Lower lobe of right lung (tissue), 2 donors: ENCODE measurements around the gene NSD1. TPM values are rescaled to one million over a fixed set of nuclear protein-coding genes. Genes with fewer than 3 reads are reported as not detected.
A peak's percentile ranks its signal among the peaks of the same experiment; 100 is the strongest.

ENCODE experiments used
- ATAC-seq, 2 donors: fragments of 200-7000 bp; cut with Tn5 transposase; one replicate each; pipeline ENCODE4 v1.9.1; 2020 to 2022; ENCODE audit warnings: mild to moderate bottlenecking in 2 of 2, moderate library complexity in 2 of 2
- DNase-seq: peaks from one replicate; pipeline ENCODE4 v3.0.0-alpha.2; 2020
- H3K27ac ChIP-seq: fragments of 200-600 bp; one replicate; pipeline ENCODE4 v1.8.0; 2022
- H3K27me3 ChIP-seq: fragments of 200-600 bp; one replicate; pipeline ENCODE4 v1.8.0; 2022; ENCODE audit warnings: low read depth
- H3K36me3 ChIP-seq: fragments of 200-600 bp; one replicate; pipeline ENCODE4 v1.8.0; 2022; ENCODE audit warnings: mild to moderate bottlenecking
- H3K4me1 ChIP-seq: fragments of 200-600 bp; one replicate; pipeline ENCODE4 v1.8.0; 2022
- H3K4me3 ChIP-seq: fragments of 200-600 bp; one replicate; pipeline ENCODE4 v1.8.0; 2022; ENCODE audit warnings: mild to moderate bottlenecking
- H3K9me3 ChIP-seq: fragments of 200-600 bp; one replicate; pipeline ENCODE4 v1.8.0; 2022
- intact Hi-C: fragments of 100-400 bp; cut with DNase I; formaldehyde crosslinking; loops from one replicate; pipeline ENCODE4 v1.11.0; 2022
- total RNA-seq: library from RNA; stranded (reverse); fragmentation: NEBNext Ultra II Directional; extraction: Animal tissue kit (Norgen Biotek cat#: 25700); gene quantifications from one replicate; pipeline ENCODE4 v1.2.1, GENCODE V29; 2021
- TF ChIP-seq, protein P1 (sequence below): fragments of 200-600 bp; IDR thresholded peaks from one replicate; pipeline ENCODE4 v1.8.0; 2022; ENCODE audit warnings: antibody characterized with exemption, mild to moderate bottlenecking
- donor health status: DM: no; HTN: yes; CAD: no; lungs with severe emphysema.

The NSD1 gene
- total RNA-seq, 1 donor from 2014 or later = 75.5 TPM

DNA sequence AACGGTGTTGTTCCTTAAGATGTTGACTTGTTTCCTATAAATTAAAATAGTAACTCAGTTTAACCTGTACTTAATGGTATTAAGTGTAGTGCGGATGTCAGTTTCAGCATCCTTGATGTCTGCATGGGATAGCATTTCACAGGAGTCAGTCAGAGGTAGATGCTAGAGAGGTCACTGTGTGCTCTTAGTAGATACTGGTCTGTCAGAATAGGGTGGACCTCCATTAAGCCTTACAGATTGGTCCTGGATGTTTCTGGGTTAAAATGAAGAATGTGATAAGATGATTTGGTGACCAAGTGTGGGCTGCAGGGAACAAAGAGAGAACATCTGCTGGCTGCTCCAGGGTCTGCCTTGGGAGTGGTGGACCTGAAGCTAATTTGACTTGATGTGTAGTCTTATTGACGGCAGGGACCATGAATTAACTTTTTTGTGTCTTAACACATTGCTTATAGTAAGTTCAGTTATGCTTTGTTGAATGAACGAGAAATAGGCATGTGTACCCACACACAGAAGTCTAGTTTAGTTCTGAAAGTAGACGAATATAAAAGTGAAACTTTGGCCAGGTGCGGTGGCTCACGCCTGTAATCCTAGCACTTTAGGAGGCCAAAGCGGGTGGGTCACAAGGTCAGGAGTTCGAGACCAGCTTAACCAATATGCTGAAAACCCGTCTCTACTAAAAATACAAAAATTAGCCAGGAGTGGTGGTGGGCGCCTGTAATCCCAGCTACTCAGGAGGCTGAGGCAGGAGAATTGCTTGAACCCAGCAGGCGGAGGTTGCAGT is 157.4 kb downstream of the NSD1 start:
- ATAC-seq = no peak

DNA sequence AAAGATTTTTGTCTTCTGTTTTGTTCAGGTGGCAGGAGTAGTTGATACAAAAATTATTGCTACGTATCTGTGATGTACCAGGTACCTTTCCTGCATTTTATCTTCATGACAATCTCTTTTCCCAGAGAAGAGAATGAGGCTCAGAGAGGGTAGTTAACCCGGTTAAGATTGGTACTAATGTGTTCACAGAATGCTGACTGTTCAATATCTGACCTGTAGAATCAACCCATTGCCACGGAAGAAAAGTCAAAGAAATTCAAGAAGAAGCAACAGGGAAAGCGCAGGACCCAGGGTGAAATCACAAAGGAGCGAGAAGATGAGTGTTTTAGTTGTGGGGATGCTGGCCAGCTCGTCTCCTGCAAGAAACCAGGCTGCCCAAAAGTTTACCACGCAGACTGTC is 158.2 kb downstream of the NSD1 start:
- H3K36me3 ChIP-seq = peaks cover 92% of the 10 kb centered on the region
- intact Hi-C loops = no loop called here
- H3K9me3 ChIP-seq = no peaks in the 10 kb centered on the region
- no peak overlapping the region for H3K27ac ChIP-seq
- peaks cover 13% of the 10 kb centered on the region for H3K4me1 ChIP-seq
- ATAC-seq (no peak), DNase-seq (no peak)
- H3K27me3 ChIP-seq = no peaks in the 10 kb centered on the region
- TF ChIP-seq, protein P1, sequence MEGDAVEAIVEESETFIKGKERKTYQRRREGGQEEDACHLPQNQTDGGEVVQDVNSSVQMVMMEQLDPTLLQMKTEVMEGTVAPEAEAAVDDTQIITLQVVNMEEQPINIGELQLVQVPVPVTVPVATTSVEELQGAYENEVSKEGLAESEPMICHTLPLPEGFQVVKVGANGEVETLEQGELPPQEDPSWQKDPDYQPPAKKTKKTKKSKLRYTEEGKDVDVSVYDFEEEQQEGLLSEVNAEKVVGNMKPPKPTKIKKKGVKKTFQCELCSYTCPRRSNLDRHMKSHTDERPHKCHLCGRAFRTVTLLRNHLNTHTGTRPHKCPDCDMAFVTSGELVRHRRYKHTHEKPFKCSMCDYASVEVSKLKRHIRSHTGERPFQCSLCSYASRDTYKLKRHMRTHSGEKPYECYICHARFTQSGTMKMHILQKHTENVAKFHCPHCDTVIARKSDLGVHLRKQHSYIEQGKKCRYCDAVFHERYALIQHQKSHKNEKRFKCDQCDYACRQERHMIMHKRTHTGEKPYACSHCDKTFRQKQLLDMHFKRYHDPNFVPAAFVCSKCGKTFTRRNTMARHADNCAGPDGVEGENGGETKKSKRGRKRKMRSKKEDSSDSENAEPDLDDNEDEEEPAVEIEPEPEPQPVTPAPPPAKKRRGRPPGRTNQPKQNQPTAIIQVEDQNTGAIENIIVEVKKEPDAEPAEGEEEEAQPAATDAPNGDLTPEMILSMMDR = no peak
- H3K4me3 ChIP-seq = no peak overlapping the region

More for the DNA sequence above, 157.4 kb downstream of the NSD1 start:
- Histone ChIP-seq H3K4me1 (peaks cover 5% of the 10 kb centered on the region), H3K27me3 (no peaks in the 10 kb centered on the region), H3K9me3 (no peaks in the 10 kb centered on the region), H3K36me3 (peaks cover 99% of the 10 kb centered on the region), H3K27ac (no peak overlapping the region), H3K4me3 (no peak overlapping the region)
- intact Hi-C loops = no loop called here
- TF ChIP-seq, protein P1 = no peak
- no peak for DNase-seq

DNA sequence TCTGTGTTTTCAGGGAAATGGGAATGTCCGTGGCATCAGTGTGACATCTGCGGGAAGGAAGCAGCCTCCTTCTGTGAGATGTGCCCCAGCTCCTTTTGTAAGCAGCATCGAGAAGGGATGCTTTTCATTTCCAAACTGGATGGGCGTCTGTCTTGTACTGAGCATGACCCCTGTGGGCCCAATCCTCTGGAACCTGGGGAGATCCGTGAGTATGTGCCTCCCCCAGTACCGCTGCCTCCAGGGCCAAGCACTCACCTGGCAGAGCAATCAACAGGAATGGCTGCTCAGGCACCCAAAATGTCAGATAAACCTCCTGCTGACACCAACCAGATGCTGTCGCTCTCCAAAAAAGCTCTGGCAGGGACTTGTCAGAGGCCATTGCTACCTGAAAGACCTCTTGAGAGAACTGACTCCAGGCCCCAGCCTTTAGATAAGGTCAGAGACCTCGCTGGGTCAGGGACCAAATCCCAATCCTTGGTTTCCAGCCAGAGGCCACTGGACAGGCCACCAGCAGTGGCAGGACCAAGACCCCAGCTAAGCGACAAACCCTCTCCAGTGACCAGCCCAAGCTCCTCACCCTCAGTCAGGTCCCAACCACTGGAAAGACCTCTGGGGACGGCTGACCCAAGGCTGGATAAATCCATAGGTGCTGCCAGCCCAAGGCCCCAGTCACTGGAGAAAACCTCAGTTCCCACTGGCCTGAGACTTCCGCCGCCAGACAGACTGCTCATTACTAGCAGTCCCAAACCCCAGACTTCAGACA is 160.4 kb downstream of the NSD1 start:
- DNase-seq (no peak), ATAC-seq (no peak)
- peaks cover 21% of the 10 kb centered on the region for H3K4me1 ChIP-seq
- no peaks in the 10 kb centered on the region for H3K9me3 ChIP-seq
- H3K36me3 ChIP-seq = peaks cover 75% of the 10 kb centered on the region
- H3K27me3 ChIP-seq = no peaks in the 10 kb centered on the region
- intact Hi-C loops = no loop called here
- TF ChIP-seq, protein P1 = no peak
- H3K27ac ChIP-seq = no peak overlapping the region
- H3K4me3 ChIP-seq = no peak overlapping the region

DNA sequence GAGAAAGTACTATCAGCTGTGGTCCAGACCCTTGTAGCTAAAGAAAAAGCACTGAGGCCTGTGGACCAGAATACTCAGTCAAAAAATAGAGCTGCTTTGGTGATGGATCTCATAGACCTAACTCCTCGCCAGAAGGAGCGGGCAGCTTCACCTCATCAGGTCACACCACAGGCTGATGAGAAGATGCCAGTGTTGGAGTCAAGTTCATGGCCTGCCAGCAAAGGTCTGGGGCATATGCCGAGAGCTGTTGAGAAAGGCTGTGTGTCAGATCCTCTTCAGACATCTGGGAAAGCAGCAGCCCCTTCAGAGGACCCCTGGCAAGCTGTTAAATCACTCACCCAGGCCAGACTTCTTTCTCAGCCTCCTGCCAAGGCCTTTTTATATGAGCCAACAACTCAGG is 161.1 kb downstream of the NSD1 start:
- Histone ChIP-seq H3K4me1 (peaks cover 27% of the 10 kb centered on the region), H3K9me3 (no peaks in the 10 kb centered on the region), H3K27me3 (no peaks in the 10 kb centered on the region), H3K4me3 (no peak overlapping the region), H3K27ac (no peak overlapping the region), H3K36me3 (peaks cover 74% of the 10 kb centered on the region)
- DNase-seq = no peak
- no peak for ATAC-seq
- intact Hi-C loops = no loop called here
- TF ChIP-seq, protein P1 = no peak

DNA sequence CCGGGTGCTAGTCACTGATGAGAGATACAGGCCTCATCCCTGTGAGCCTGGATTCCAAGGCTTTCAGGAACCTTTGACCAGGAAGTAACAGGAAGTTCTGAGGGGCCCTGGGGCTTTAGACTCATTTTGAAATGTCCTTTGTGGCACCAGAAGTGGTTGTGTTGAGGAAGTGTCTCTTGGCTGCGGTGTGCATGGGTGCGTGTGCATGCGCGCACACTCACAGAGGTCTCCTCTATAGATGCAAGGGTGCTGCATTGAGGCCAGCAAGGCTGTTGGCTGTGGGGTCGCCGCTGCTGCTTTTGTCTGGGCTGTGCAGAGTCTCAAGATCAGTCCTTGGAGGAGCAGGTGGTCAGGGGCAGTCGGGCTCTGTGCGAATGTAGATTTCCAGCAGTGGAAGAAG is 162.4 kb downstream of the NSD1 start:
- TF ChIP-seq, protein P1 = no peak
- Histone ChIP-seq H3K27me3 (no peaks in the 10 kb centered on the region), H3K36me3 (peaks cover 61% of the 10 kb centered on the region), H3K27ac (no peak overlapping the region), H3K4me3 (no peak overlapping the region), H3K9me3 (no peaks in the 10 kb centered on the region), H3K4me1 (peaks cover 40% of the 10 kb centered on the region)
- ATAC-seq (peak; percentile 34 to 43), DNase-seq (peak; percentile 57)
- intact Hi-C loops = no loop called here
